Caco-2 (cell line): ENCODE results near the gene RIPOR2. TPM values are rescaled to one million over a fixed set of nuclear protein-coding genes. Genes with fewer than 3 reads are reported as not detected.
"Not testable (repeated sequence)": the region's sequence is repeated elsewhere in the genome, so short reads cannot be mapped to it uniquely, and the experiment has no call there.

Experiments
- BruUV-seq: library from RNA; stranded (reverse); fragments of 400-500 nt; replicated peaks from 2 replicates; lab custom pipeline; 2021; lab: Mats Ljungman, UMichigan
- CTCF ChIA-PET: fragments of 300-600 bp; sonication (Branson Sonifier 250); formaldehyde crosslinking; loops from one replicate; lab custom pipeline; 2022; ENCODE audit warnings: antibody characterized with exemption; lab: Charles Lee
- POLR2A ChIA-PET: fragments of 300-600 bp; sonication (Branson Sonifier 250); formaldehyde crosslinking; loops from one replicate; lab custom pipeline; 2022; ENCODE audit warnings: antibody characterized with exemption; lab: Charles Lee
- DNase-seq, 2 experiments: peaks; one replicate each; pipeline versions ENCODE4 v3.0.0 to v3.0.0-alpha.2; 2020 to 2022
- H3K27me3 ChIP-seq: replicated peaks from 2 replicates; pipeline ENCODE4 v1.6.0; 2011; ENCODE audit warnings: low read length; ENCODE audit not compliant: control insufficient read depth, insufficient read depth
- H3K36me3 ChIP-seq: 2 replicates; pipeline ENCODE4 v1.5.1; 2011; ENCODE audit warnings: low read length; ENCODE audit not compliant: control insufficient read depth, insufficient read depth
- H3K4me1 ChIP-seq: fragments of 250-450 bp; sonication (Bioruptor Pico); 2 replicates; pipeline ENCODE4 v1.5.1; 2020; ENCODE audit warnings: mild to moderate bottlenecking
- H3K4me3 ChIP-seq: 2 replicates; pipeline ENCODE4 v1.5.1; 2011; ENCODE audit warnings: low read depth, mild to moderate bottlenecking, control low read depth, low read length
- H3K9me3 ChIP-seq: fragments of 250-450 bp; sonication (Bioruptor Pico); 2 replicates; pipeline ENCODE4 v1.5.1; 2020; ENCODE audit warnings: mild to moderate bottlenecking, moderate library complexity
- H3K27ac Mint-ChIP-seq: one replicate; pipeline ENCODE4 v1.8.0; 2022; ENCODE audit warnings: mixed read lengths; ENCODE audit not compliant: unreplicated experiment
- H3K27me3 Mint-ChIP-seq: one replicate; pipeline ENCODE4 v1.8.0; 2022; ENCODE audit warnings: mixed read lengths; ENCODE audit not compliant: insufficient read depth, unreplicated experiment
- H3K36me3 Mint-ChIP-seq: one replicate; pipeline ENCODE4 v1.8.0; 2022; ENCODE audit warnings: mild to moderate bottlenecking, mixed read lengths; ENCODE audit not compliant: insufficient read depth, unreplicated experiment
- H3K4me1 Mint-ChIP-seq: one replicate; pipeline ENCODE4 v1.8.0; 2022; ENCODE audit warnings: low read depth, mixed read lengths; ENCODE audit not compliant: unreplicated experiment
- H3K4me3 Mint-ChIP-seq: one replicate; pipeline ENCODE4 v1.8.0; 2022; ENCODE audit warnings: mild to moderate bottlenecking, moderate library complexity, mixed read lengths; ENCODE audit not compliant: unreplicated experiment
- H3K9me3 Mint-ChIP-seq: one replicate; pipeline ENCODE4 v1.8.0; 2022; ENCODE audit warnings: mixed read lengths; ENCODE audit not compliant: unreplicated experiment
- CTCF ChIP-seq, 2 experiments: fragments of 200-600 bp in 1 of 2; IDR thresholded peaks; 1 replicate in 1 of 2; 2 replicates in 1 of 2; pipeline versions ENCODE4 v1.5.1 to v1.8.0; 2011 to 2022; ENCODE audit warnings: antibody characterized with exemption in 1 of 2, control low read depth in 1 of 2, inconsistent platforms in 1 of 2, low read depth in 1 of 2, low read length in 1 of 2, mild to moderate bottlenecking in 1 of 2, moderate library complexity in 1 of 2; ENCODE audit not compliant: insufficient read depth in 1 of 2, severe bottlenecking in 1 of 2, unreplicated experiment in 1 of 2
- intact Hi-C: fragments of 100-400 bp; cut with micrococcal nuclease; formaldehyde crosslinking; loops from one replicate; pipeline ENCODE4 v1.10.0; 2022; ENCODE audit not compliant: unreplicated experiment
- total RNA-seq: library from RNA; stranded (reverse); gene quantifications from 2 replicates; pipeline ENCODE4 v1.2.3, GENCODE V29; 2022

RIPOR2 gene
- total RNA-seq, 1 experiment from 2014 or later: 0.64 TPM

GRCh38 chr6:24755279-24755678 is 180.5 kb downstream of the RIPOR2 start:
- Histone ChIP-seq H3K4me1 (peaks cover 13% of the 10 kb centered on the region; the same call in 1 of the 2 replicates), H3K9me3 (0 out of 2 replicates have a peak, but pooled peaks cover 6% of the 10 kb centered on the region), H3K27me3 (no peaks in the 10 kb centered on the region), H3K4me3 (no peak overlapping the region), H3K36me3 (no peaks in the 10 kb centered on the region)
- intact Hi-C loops: no loop called here
- H3K27ac Mint-ChIP-seq: no peak overlapping the region
- H3K4me1 Mint-ChIP-seq: no peaks in the 10 kb centered on the region
- BruUV-seq: no TSS peak
- H3K27me3 Mint-ChIP-seq: no peaks in the 10 kb centered on the region
- ChIA-PET POLR2A (no interaction called here), CTCF (no interaction called here)
- no peak for DNase-seq
- peaks cover 9% of the 10 kb centered on the region for H3K9me3 Mint-ChIP-seq
- TF ChIP-seq CTCF (IDR thresholded peaks at IDR 0.05; ENCODE audit: insufficient read depth in 1 of 2, low read depth in 1 of 2, low read length in 1 of 2, severe bottlenecking in 1 of 2, unreplicated experiment in 1 of 2): no peak
- no peaks in the 10 kb centered on the region for H3K36me3 Mint-ChIP-seq
- no peak overlapping the region for H3K4me3 Mint-ChIP-seq

DNA sequence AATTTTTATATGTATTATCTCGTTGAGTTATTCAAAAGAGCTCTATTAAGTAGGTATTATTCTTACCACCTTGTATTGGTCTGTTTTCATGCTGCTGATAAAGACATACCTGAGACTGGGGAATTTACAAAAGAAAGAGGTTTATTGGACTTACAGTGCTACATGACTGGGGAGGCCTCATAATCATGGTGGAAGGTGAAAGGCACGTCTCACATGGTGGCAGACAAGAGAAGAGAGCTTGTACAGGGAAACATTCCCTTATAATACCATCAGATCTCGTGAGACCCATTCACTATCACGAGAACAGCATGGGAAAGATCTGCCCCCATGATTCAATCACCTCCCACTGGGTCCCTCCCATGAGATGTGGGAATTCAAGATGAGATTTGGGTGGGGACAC is 181.4 kb downstream of the RIPOR2 start:
- CTCF ChIA-PET, intact Hi-C loops, H3K4me3 ChIP-seq, H3K27me3 Mint-ChIP-seq, H3K9me3 ChIP-seq, H3K36me3 ChIP-seq, POLR2A ChIA-PET, H3K27ac Mint-ChIP-seq, BruUV-seq, H3K36me3 Mint-ChIP-seq, H3K4me1 Mint-ChIP-seq, DNase-seq, H3K4me3 Mint-ChIP-seq, H3K9me3 Mint-ChIP-seq, H3K27me3 ChIP-seq: not testable (repeated sequence)
- peaks cover 13% of the 10 kb centered on the region; the same call in 1 of the 2 replicates for H3K4me1 ChIP-seq

Other genes with a start within 250 kb of the RIPOR2 start
- gene C6orf62, start 216.8 kb downstream of the RIPOR2 start, total RNA-seq: 74.2 and 75.3 TPM in 2 replicates
- gene GMNN, start 161.0 kb downstream of the RIPOR2 start, total RNA-seq: 66.5 and 70.0 TPM in 2 replicates
- not detected in 2 replicates for gene ARMH2, start 137.0 kb downstream of the RIPOR2 start, total RNA-seq